ENCODE data around the gene CENPO.

GRCh38 chr2:24831221-24832072, 38.2 kb downstream of the CENPO start:
- no peak for TF ChIP-seq YY1 (IDR thresholded peaks at IDR 0.05; ENCODE audit: extremely low read depth, insufficient replicate concordance, low read depth, low read length)
- TF ChIP-seq, protein P1, sequence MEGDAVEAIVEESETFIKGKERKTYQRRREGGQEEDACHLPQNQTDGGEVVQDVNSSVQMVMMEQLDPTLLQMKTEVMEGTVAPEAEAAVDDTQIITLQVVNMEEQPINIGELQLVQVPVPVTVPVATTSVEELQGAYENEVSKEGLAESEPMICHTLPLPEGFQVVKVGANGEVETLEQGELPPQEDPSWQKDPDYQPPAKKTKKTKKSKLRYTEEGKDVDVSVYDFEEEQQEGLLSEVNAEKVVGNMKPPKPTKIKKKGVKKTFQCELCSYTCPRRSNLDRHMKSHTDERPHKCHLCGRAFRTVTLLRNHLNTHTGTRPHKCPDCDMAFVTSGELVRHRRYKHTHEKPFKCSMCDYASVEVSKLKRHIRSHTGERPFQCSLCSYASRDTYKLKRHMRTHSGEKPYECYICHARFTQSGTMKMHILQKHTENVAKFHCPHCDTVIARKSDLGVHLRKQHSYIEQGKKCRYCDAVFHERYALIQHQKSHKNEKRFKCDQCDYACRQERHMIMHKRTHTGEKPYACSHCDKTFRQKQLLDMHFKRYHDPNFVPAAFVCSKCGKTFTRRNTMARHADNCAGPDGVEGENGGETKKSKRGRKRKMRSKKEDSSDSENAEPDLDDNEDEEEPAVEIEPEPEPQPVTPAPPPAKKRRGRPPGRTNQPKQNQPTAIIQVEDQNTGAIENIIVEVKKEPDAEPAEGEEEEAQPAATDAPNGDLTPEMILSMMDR (IDR thresholded peaks at IDR 0.05 in 2 of 3, conservative IDR thresholded peaks at IDR 0.05 in 1 of 3; ENCODE audit: borderline replicate concordance in 1 of 3, insufficient read depth in 1 of 3, low read depth in 2 of 3, low read length in 2 of 3) = no peak
- no peak for TF ChIP-seq EZH2 (IDR thresholded peaks at IDR 0.05)
- TF ChIP-seq ZBTB33 (IDR thresholded peaks at IDR 0.05; ENCODE audit: extremely low read depth, insufficient replicate concordance, low read length) = no peak
- no peak for TF ChIP-seq POLR2AphosphoS5 (IDR thresholded peaks at IDR 0.05; ENCODE audit: low read depth, low read length)
- no peak for TF ChIP-seq CEBPB (IDR thresholded peaks at IDR 0.05; ENCODE audit: low read depth)
- no peak for TF ChIP-seq SIN3A (IDR thresholded peaks at IDR 0.05; ENCODE audit: low read depth)
- TF ChIP-seq SRF (IDR thresholded peaks at IDR 0.05; ENCODE audit: low read depth) = no peak
- TF ChIP-seq POLR2A (IDR thresholded peaks at IDR 0.05; ENCODE audit: borderline replicate concordance, extremely low read depth, insufficient read depth, insufficient read length) = no peak
- no peak for TF ChIP-seq ZFX (IDR thresholded peaks at IDR 0.05)
- TF ChIP-seq MAX (IDR thresholded peaks at IDR 0.05) = no peak
- TF ChIP-seq TCF7L2 (IDR thresholded peaks at IDR 0.05; ENCODE audit: borderline replicate concordance, extremely low read depth, insufficient read depth, insufficient read length) = no peak
- TF ChIP-seq ZNF274 (IDR thresholded peaks at IDR 0.05; ENCODE audit: low read depth, low read length) = no peak
